K562 (cell line): ENCODE data around the gene SLC7A5. TPM values are rescaled to one million over a fixed set of nuclear protein-coding genes. Genes with fewer than 3 reads are reported as not detected.
"Not testable (repeated sequence)": the region's sequence is repeated elsewhere in the genome, so short reads cannot be mapped to it uniquely, and the experiment has no call there.

ENCODE experiments used
- ATAC-seq: fragments of 200-7000 bp; cut with Tn5 transposase; 3 replicates; pipeline ENCODE4 v1.9.1; 2020; ENCODE audit warnings: moderate library complexity
- BruUV-seq: library from RNA; stranded (reverse); fragments of 400-500 nt; replicated peaks from 2 replicates; lab custom pipeline; 2021; lab: Mats Ljungman, UMichigan
- CTCF ChIA-PET: fragments of 300-600 bp; formaldehyde crosslinking; extraction: SDS; loops from one replicate; lab custom pipeline; 2021; ENCODE audit warnings: low intra/inter-chr PET ratio; lab: Yijun Ruan, JAX
- POLR2A ChIA-PET: fragments of 300-600, 350-650 bp; sonication (Branson Sonifier 250); formaldehyde crosslinking; extraction: SDS; loops from one replicate; lab custom pipeline; 2021; ENCODE audit warnings: antibody characterized with exemption, inconsistent platforms; lab: Yijun Ruan, JAX
- DNase-seq, 4 experiments: peaks; one replicate each; pipeline versions ENCODE4 v3.0.0 to v3.0.0-alpha.2; 2011 to 2018; ENCODE audit warnings: low spot score in 3 of 4, mixed read lengths in 3 of 4; ENCODE audit errors: extremely low read depth in 1 of 4
- FAIRE-seq: peaks from 2 replicates; lab custom pipeline; 2011; peaks lifted over from hg19 to GRCh38; lab: Jason Lieb, UNC
- H2AFZ ChIP-seq: 2 replicates; pipeline ENCODE4 v1.6.0; 2011; ENCODE audit warnings: low read depth, low read length, control low read depth, inconsistent platforms
- H3K27ac ChIP-seq: fragments of 200-600 bp; 3 replicates; pipeline ENCODE4 v1.8.0; 2011; ENCODE audit warnings: low read depth, mild to moderate bottlenecking, control low read depth, inconsistent platforms, low read length, moderate library complexity, mixed read lengths; ENCODE audit errors: extremely low read depth
- H3K27me3 ChIP-seq, 2 experiments: fragments of 300-600 bp in 1 of 2; 2 replicates in 1 of 2; 3 replicates in 1 of 2; pipeline versions ENCODE4 v1.6.0 to v1.8.0; 2011; ENCODE audit warnings: inconsistent platforms in 2 of 2, low read length in 2 of 2, mild to moderate bottlenecking in 1 of 2, mixed read lengths in 1 of 2, moderate library complexity in 1 of 2; ENCODE audit not compliant: control insufficient read depth in 2 of 2, insufficient read depth in 2 of 2
- H3K36me3 ChIP-seq: fragments of 300-600 bp; 3 replicates; pipeline ENCODE4 v1.8.0; 2011; ENCODE audit warnings: mild to moderate bottlenecking, low read length, inconsistent platforms; ENCODE audit not compliant: control insufficient read depth, insufficient read depth
- H3K4me1 ChIP-seq, 2 experiments: fragments of 200-600 bp in 1 of 2; replicated peaks in 1 of 2; 2 replicates in 1 of 2; 3 replicates in 1 of 2; pipeline versions ENCODE4 v1.5.1 to v1.8.0; 2011; ENCODE audit warnings: inconsistent platforms in 2 of 2, low read length in 2 of 2, mild to moderate bottlenecking in 1 of 2, mixed read lengths in 1 of 2, moderate library complexity in 1 of 2; ENCODE audit not compliant: control insufficient read depth in 2 of 2, insufficient read depth in 2 of 2
- H3K4me2 ChIP-seq: 2 replicates; pipeline ENCODE4 v1.6.1; 2011; ENCODE audit warnings: low read length, control low read depth, inconsistent platforms, mixed read lengths; ENCODE audit not compliant: insufficient read depth
- H3K4me3 ChIP-seq: fragments of 200-600 bp; sonication (generic), shearing (Covaris generic); 2 replicates; pipeline ENCODE4 v1.5.1; 2016; ENCODE audit warnings: control low read depth, inconsistent platforms
- H3K79me2 ChIP-seq: fragments of 200-600 bp; 3 replicates; pipeline ENCODE4 v1.8.0; 2011; ENCODE audit warnings: low read length, inconsistent platforms; ENCODE audit not compliant: control insufficient read depth, insufficient read depth
- H3K9ac ChIP-seq, 2 experiments: 2 replicates each; pipeline versions ENCODE4 v1.6.0 to v1.6.1; 2011; ENCODE audit warnings: low read depth in 2 of 2, low read length in 2 of 2, control low read depth in 1 of 2, inconsistent platforms in 1 of 2, mild to moderate bottlenecking in 1 of 2, mixed read lengths in 1 of 2; ENCODE audit not compliant: insufficient read depth in 1 of 2
- H3K9me1 ChIP-seq: one replicate; pipeline ENCODE4 v1.6.0; 2011; ENCODE audit warnings: inconsistent platforms, mild to moderate bottlenecking, low read length, moderate library complexity; ENCODE audit not compliant: control insufficient read depth, insufficient read depth
- H3K9me3 ChIP-seq: replicated peaks from 2 replicates; pipeline ENCODE4 v1.5.1; 2011; ENCODE audit warnings: low read depth, low read length, inconsistent platforms; ENCODE audit not compliant: control insufficient read depth, insufficient read depth
- H4K20me1 ChIP-seq: replicated peaks from 2 replicates; pipeline ENCODE4 v1.6.1; 2011; ENCODE audit warnings: low read length, inconsistent platforms, mixed read lengths; ENCODE audit not compliant: control insufficient read depth, insufficient read depth
- E2F5 ChIP-seq: sonication (generic); formaldehyde crosslinking; IDR thresholded peaks from 2 replicates; pipeline ENCODE4 v1.8.0; 2022; ENCODE audit warnings: mild to moderate bottlenecking, missing genetic modification reagents
- MNT ChIP-seq, 2 experiments: fragments of 450-650 bp; conservative IDR thresholded peaks; 2 replicates each; pipeline ENCODE4 v1.6.1; 2017; ENCODE audit warnings: mild to moderate bottlenecking in 2 of 2, moderate library complexity in 2 of 2
- POLR2G ChIP-seq: fragments of 200-400 bp; formaldehyde crosslinking; IDR thresholded peaks from 2 replicates; pipeline ENCODE4 v1.6.1; 2017; ENCODE audit warnings: low read depth, mild to moderate bottlenecking, antibody characterized with exemption, low read length, moderate library complexity
- RBFOX2 ChIP-seq: fragments of 200-400 bp; formaldehyde crosslinking; IDR thresholded peaks from 2 replicates; pipeline ENCODE4 v1.6.1; 2017; ENCODE audit warnings: low read depth, mild to moderate bottlenecking, low read length, moderate library complexity
- TFAP4 ChIP-seq: sonication (generic); formaldehyde crosslinking; IDR thresholded peaks from 2 replicates; pipeline ENCODE4 v1.8.0; 2022; ENCODE audit warnings: missing genetic modification reagents, mild to moderate bottlenecking, moderate library complexity, borderline replicate concordance
- WGBS: fragments of 100-300 bp; shearing (Covaris generic); methylation state at CpG from one replicate; pipeline ENCODE4 v1.1.6; 2016; ENCODE audit warnings: low coverage, mixed read lengths; ENCODE audit not compliant: insufficient coverage; ENCODE audit errors: missing lambda C conversion rate; 5-methylcytosine and 5-hydroxymethylcytosine counted together
- in situ Hi-C: fragments of 300-500 bp; cut with MboI; formaldehyde crosslinking; loops from 4 replicates; pipeline ENCODE4 v1.15.0; 2018; ENCODE audit warnings: inconsistent platforms, mixed read lengths
- intact Hi-C: fragments of 100-400 bp; cut with micrococcal nuclease; formaldehyde crosslinking; loops from 2 replicates; pipeline ENCODE4 v1.14.2; 2022
- polyA plus RNA-seq, 8 experiments: library from polyadenylated mRNA; depleted of rRNA in 4 of 8; stranded (reverse) in 5 of 8; unstranded in 3 of 8; fragments of >200 nt; fragmentation: Nextera tagmentation in 2 of 8; fragmentation: Illumina TruSeq in 1 of 8; extraction: Ambion mirVana in 2 of 8; extraction: Trizol in 1 of 8; gene quantifications; 2 replicates each; pipeline versions ENCODE4 v1.2.1 to v1.2.3, GENCODE V29; 2011 to 2014; ENCODE audit warnings: inconsistent platforms in 1 of 8, missing spikeins in 1 of 8
- total RNA-seq, 7 experiments: library from RNA; depleted of rRNA in 6 of 7; stranded (reverse); fragments of >200 nt in 6 of 7; fragmentation: Illumina TruSeq in 2 of 7; extraction: Trizol in 2 of 7; gene quantifications; 2 replicates each; pipeline versions ENCODE4 v1.2.1 to v1.2.3, GENCODE V29; 2011 to 2021; ENCODE audit warnings: low replicate concordance in 1 of 7

Gene SLC7A5
- total and polyA plus RNA-seq, 9 of the 15 experiments (the other 6 are each of a cell fraction or from before 2014, with no cell fraction given), result 1.9 to 220 (median 18.6) TPM

- ATAC-seq, CTCF ChIA-PET, H2AFZ ChIP-seq, BruUV-seq, H3K27ac ChIP-seq, H3K4me3 ChIP-seq, H3K9me3 ChIP-seq, DNase-seq, H3K4me2 ChIP-seq, FAIRE-seq, intact Hi-C loops, H3K9me1 ChIP-seq, H3K27me3 ChIP-seq, in situ Hi-C loops, POLR2A ChIA-PET: not testable (repeated sequence)
- 69% methylated on average over 13 of the region's 26 CpGs for WGBS
- Histone ChIP-seq H3K9ac (peak overlapping the region in 1 of 2 experiments; percentile 75; a peak in 2 of 4 replicates), H3K4me1 (peaks cover 46 to 58% of the 10 kb centered on the region in 2 experiments), H3K79me2 (peaks cover 95% of the 10 kb centered on the region), H4K20me1 (peaks cover 69% of the 10 kb centered on the region), H3K36me3 (peaks cover 75% of the 10 kb centered on the region; the same call in 2 of the 3 replicates)
- TF ChIP-seq POLR2G (peak; percentile 52; the same call in 1 of the 2 replicates), E2F5 (CRISPR knock-in tag) (0 out of 2 replicates have a peak, but pooled peaks have one; percentile 24), TFAP4 (CRISPR knock-in tag) (0 out of 2 replicates have a peak, but pooled peaks have one; percentile 15), RBFOX2 (0 out of 2 replicates have a peak, but pooled peaks have one; percentile 62), MNT (conservative IDR thresholded peaks at IDR 0.05) (0 out of 4 replicates have a peak, but pooled peaks of 1 of the 2 experiments have one; percentile 18)
These were observed 6.5 kb downstream of the SLC7A5 start for GRCh38 chr16:87862597-87863326.
